ENCODE data around the gene PER2. TPM values are rescaled to one million over a fixed set of nuclear protein-coding genes. Genes with fewer than 3 reads are reported as not detected.
A peak's percentile ranks its signal among the peaks of the same experiment; 100 is the strongest.

PER2 gene
- total and polyA plus RNA-seq, 12 donors, result 1.4 to 19.0 (median 7.1) TPM

DNA sequence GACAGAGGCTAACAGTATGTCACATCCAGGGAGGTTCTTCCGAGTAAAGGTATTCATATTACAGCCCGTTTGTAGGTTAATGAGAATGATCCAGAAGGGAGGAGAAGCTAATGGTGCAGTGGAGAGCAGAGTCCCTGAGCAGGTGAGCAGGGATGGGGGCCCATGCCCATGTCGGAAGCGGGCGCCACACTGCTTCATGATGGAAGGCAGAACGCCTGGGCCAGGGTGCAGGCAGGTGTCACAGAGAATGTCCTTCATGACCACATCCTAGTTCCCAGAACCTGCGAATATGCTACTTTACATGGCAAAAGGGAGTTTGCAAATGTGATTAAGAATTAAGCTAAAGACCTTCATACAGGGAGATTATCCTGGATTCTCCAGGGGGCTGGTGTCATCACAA lies 52.6 kb downstream of the PER2 start:
- Histone ChIP-seq H3K36me3 (no peaks in the 10 kb centered on the region), H3K4me1 (peaks cover 1 to 34% (median 19%) of the 10 kb centered on the region in 9 donors), H3K4me3 (no peak overlapping the region), H3K27me3 (peaks cover 0 to 51% (median 19%) of the 10 kb centered on the region in 7 donors), H3K9me3 (no peaks in the 10 kb centered on the region), H3K27ac (no peak overlapping the region)
- intact Hi-C loops (cut with DNase I), result no loop called here
- no peak for DNase-seq
- TF ChIP-seq CTCF (IDR thresholded peaks at IDR 0.05), result no peak
- 89 to 94% methylated on average over 7 of the region's 7 CpGs for WGBS, 2 donors
- no peak for ATAC-seq

- 75 to 88% methylated on average over 11 of the region's 11 CpGs for WGBS, 2 donors
- ATAC-seq (no peak), DNase-seq (no peak)
- Histone ChIP-seq H3K4me3 (no peak overlapping the region), H3K36me3 (no peaks in the 10 kb centered on the region), H3K27ac (no peak overlapping the region), H3K27me3 (peaks cover 0 to 46% (median 19%) of the 10 kb centered on the region in 7 donors), H3K4me1 (peaks cover 0 to 31% (median 16%) of the 10 kb centered on the region in 9 donors), H3K9me3 (no peaks in the 10 kb centered on the region)
- no peak for TF ChIP-seq CTCF (IDR thresholded peaks at IDR 0.05)
- intact Hi-C loops (cut with DNase I), result no loop called here
Measured at GRCh38 chr2:238235331-238235732, 53.1 kb downstream of the PER2 start.

- peaks cover 0 to 36% (median 14%) of the 10 kb centered on the region in 7 donors for H3K27me3 ChIP-seq
- no peak overlapping the region for H3K27ac ChIP-seq
- ATAC-seq (no peak), DNase-seq (no peak)
- H3K4me3 ChIP-seq, result no peak overlapping the region
- no peaks in the 10 kb centered on the region for H3K36me3 ChIP-seq
- H3K9me3 ChIP-seq, result no peaks in the 10 kb centered on the region
- H3K4me1 ChIP-seq, result peaks cover 0 to 26% (median 11%) of the 10 kb centered on the region in 9 donors
- intact Hi-C loops (cut with DNase I), result no loop called here
- 79 to 85% methylated on average over 12 of the region's 12 CpGs for WGBS, 2 donors
- TF ChIP-seq CTCF (IDR thresholded peaks at IDR 0.05), result no peak
Measured at GRCh38 chr2:238233625-238234024, 54.8 kb downstream of the PER2 start.

DNA sequence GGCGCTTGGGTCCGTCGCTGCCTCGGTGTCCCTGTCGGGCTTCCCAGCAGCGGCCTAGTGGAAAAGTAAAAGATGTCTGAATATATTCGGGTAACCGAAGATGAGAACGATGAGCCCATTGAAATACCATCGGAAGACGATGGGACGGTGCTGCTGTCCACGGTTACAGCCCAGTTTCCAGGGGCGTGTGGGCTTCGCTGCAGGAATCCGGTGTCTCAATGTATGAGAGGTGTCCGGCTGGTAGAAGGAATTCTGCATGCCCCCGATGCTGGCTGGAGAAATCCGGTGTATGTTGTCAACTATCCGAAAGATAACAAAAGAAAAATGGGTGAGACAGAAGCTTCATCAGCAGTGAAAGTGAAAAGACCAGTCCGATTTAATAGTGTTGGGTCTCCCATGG lies 56.6 kb downstream of the PER2 start:
- Histone ChIP-seq H3K4me1 (peaks cover 0 to 27% (median 11%) of the 10 kb centered on the region in 9 donors), H3K27me3 (peaks cover 0 to 18% (median 0%) of the 10 kb centered on the region in 7 donors), H3K27ac (peak overlapping the region in 1 of 10 donors; percentile 54), H3K9me3 (no peaks in the 10 kb centered on the region), H3K4me3 (peak overlapping the region in 8 of 10 donors; percentile 49 to 69 (median 60)), H3K36me3 (no peaks in the 10 kb centered on the region)
- DNase-seq (no peak), ATAC-seq (no peak)
- intact Hi-C loops (cut with DNase I), result no loop called here
- TF ChIP-seq CTCF (IDR thresholded peaks at IDR 0.05), result no peak
- WGBS, 2 donors, result 60 to 64% methylated on average over 21 of the region's 21 CpGs
